ENCODE data around the gene KCNK1. TPM values are rescaled to one million over a fixed set of nuclear protein-coding genes. Genes with fewer than 3 reads are reported as not detected.
"Not testable (repeated sequence)": the region's sequence is repeated elsewhere in the genome, so short reads cannot be mapped to it uniquely, and the experiment has no call there.

The KCNK1 gene
- total RNA-seq, 2 experiments from 2014 or later, result 0.18 TPM; not detected in 1

GRCh38 chr1:233677690-233678354, 63.9 kb downstream of the KCNK1 start:
- ATAC-seq (no peak), DNase-seq (no peak)
- Mint-ChIP-seq H3K4me3 (no peak overlapping the region), H3K27me3 (ENCODE audit: low read depth) (no peaks in the 10 kb centered on the region), H3K27ac (no peak overlapping the region), H3K9me3 (ENCODE audit: insufficient read depth) (no peaks in the 10 kb centered on the region), H3K36me3 (ENCODE audit: low read depth) (no peaks in the 10 kb centered on the region), H3K4me1 (ENCODE audit: low read depth) (no peaks in the 10 kb centered on the region)
- ChIA-PET CTCF (no interaction called here), POLR2A (no interaction called here)

- POLR2A ChIA-PET, result no interaction called here
- CTCF ChIA-PET, result no interaction called here
- H3K4me1 Mint-ChIP-seq (ENCODE audit: low read depth), result no peaks in the 10 kb centered on the region
- DNase-seq (no peak), ATAC-seq (no peak)
- no peak overlapping the region for H3K4me3 Mint-ChIP-seq
- H3K36me3 Mint-ChIP-seq (ENCODE audit: low read depth), result no peaks in the 10 kb centered on the region
- H3K27ac Mint-ChIP-seq, result no peak overlapping the region
- H3K9me3 Mint-ChIP-seq (ENCODE audit: insufficient read depth), result no peaks in the 10 kb centered on the region
- H3K27me3 Mint-ChIP-seq (ENCODE audit: low read depth), result no peaks in the 10 kb centered on the region
Observed at GRCh38 chr1:233679030-233679429, 65.1 kb downstream of the KCNK1 start.

GRCh38 chr1:233679591-233680373, 65.9 kb downstream of the KCNK1 start:
- H3K27me3 Mint-ChIP-seq (ENCODE audit: low read depth), result no peaks in the 10 kb centered on the region

DNA sequence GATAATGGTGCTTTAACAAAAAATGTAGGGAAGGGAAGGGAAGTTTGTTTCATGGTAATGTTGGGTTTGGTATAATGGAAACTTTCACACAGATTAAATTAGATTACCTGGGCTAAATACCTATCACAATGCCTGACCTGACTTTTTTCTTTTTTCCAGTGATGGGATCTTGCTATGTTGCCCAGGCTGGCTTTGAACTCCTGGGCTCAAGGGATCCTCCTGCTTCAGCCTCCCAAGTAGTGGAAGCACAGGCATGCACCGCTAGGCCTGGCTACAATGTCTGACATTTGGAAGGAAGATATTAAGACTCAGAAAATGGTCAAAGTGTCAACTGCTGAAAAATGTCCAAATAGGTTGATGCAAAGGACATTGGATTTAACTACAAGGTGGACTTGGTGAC, 67.4 kb downstream of the KCNK1 start:
- H3K27ac Mint-ChIP-seq, result no peak overlapping the region
- ChIA-PET CTCF (no interaction called here), POLR2A (no interaction called here)
- ATAC-seq (no peak), DNase-seq (no peak)
- no peaks in the 10 kb centered on the region for H3K36me3 Mint-ChIP-seq (ENCODE audit: low read depth)
- H3K27me3 Mint-ChIP-seq (ENCODE audit: low read depth), result no peaks in the 10 kb centered on the region
- no peaks in the 10 kb centered on the region for H3K4me1 Mint-ChIP-seq (ENCODE audit: low read depth)
- no peaks in the 10 kb centered on the region for H3K9me3 Mint-ChIP-seq (ENCODE audit: insufficient read depth)
- no peak overlapping the region for H3K4me3 Mint-ChIP-seq

More at GRCh38 chr1:233679591-233680373, 65.9 kb downstream of the KCNK1 start:
- Mint-ChIP-seq H3K4me1 (ENCODE audit: low read depth) (no peaks in the 10 kb centered on the region), H3K36me3 (ENCODE audit: low read depth) (no peaks in the 10 kb centered on the region), H3K9me3 (ENCODE audit: insufficient read depth) (no peaks in the 10 kb centered on the region), H3K4me3 (no peak overlapping the region), H3K27ac (no peak overlapping the region)
- ChIA-PET CTCF (no interaction called here), POLR2A (no interaction called here)
- ATAC-seq (no peak), DNase-seq (no peak)

DNA sequence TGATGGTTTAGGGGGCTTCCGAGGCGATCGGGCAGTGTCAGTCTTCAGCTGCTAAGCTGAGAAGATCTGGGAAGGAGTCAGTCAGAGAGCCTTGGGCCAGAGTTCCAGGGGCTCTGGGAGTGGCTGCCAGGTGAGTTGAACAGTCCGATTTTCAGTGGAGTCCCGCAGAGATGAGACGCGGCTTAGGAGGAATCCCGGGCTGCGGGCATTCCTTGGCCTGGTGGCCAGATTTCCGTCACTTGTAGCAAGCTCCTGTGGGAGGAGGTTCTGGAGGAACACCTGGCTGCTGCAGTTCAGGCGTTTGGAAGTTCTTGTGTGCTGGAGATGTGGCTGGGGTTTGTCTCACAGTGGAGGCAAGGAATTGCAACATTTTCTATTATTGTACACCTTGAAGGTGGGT, 72.7 kb downstream of the KCNK1 start:
- DNase-seq; H3K4me1 Mint-ChIP-seq (ENCODE audit: low read depth); ATAC-seq; H3K9me3 Mint-ChIP-seq (ENCODE audit: insufficient read depth); H3K36me3 Mint-ChIP-seq (ENCODE audit: low read depth); H3K27me3 Mint-ChIP-seq (ENCODE audit: low read depth); H3K4me3 Mint-ChIP-seq; H3K27ac Mint-ChIP-seq; POLR2A ChIA-PET; CTCF ChIA-PET: not testable (repeated sequence)

DNA sequence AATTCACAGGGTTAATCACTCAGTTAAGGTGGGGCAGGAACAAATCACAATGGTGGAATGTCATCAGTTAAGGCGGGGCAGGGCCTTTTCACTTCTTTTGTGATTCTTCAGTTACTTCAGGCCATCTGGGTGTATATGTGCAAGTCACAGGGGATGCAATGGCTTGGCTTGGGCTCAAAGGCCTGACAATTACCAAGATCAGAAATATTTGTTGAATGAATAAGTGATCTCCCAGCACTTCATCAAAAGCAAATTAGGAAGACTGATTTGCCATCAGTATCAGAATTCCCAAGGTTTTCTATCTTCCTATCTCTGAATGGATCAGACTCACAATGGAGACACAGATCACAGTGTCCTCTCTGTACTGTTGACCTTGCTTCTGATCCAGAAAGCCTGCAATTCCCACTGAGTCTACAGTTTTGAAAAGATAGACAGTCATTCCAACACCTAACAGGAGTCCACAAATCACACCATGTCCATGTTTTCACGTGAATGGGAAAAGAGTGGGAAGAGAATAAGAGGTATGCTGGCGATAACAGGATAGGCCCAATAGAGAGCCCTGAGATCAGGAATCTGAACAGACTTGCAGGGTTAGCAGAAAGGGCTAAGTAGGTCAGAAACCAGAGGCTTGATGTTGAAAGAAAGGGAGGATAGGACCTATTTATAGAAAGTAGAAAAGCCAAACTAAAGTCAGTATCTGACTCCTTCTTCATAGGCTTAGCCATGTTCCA, 75.3 kb downstream of the KCNK1 start:
- ATAC-seq, result no peak
- POLR2A ChIA-PET, result no interaction called here
- DNase-seq, result no peak
- no peaks in the 10 kb centered on the region for H3K27me3 Mint-ChIP-seq (ENCODE audit: low read depth)
- CTCF ChIA-PET, result no interaction called here
- no peak overlapping the region for H3K27ac Mint-ChIP-seq
- H3K4me1 Mint-ChIP-seq (ENCODE audit: low read depth), result no peaks in the 10 kb centered on the region
- no peaks in the 10 kb centered on the region for H3K9me3 Mint-ChIP-seq (ENCODE audit: insufficient read depth)
- no peak overlapping the region for H3K4me3 Mint-ChIP-seq
- H3K36me3 Mint-ChIP-seq (ENCODE audit: low read depth), result no peaks in the 10 kb centered on the region

DNA sequence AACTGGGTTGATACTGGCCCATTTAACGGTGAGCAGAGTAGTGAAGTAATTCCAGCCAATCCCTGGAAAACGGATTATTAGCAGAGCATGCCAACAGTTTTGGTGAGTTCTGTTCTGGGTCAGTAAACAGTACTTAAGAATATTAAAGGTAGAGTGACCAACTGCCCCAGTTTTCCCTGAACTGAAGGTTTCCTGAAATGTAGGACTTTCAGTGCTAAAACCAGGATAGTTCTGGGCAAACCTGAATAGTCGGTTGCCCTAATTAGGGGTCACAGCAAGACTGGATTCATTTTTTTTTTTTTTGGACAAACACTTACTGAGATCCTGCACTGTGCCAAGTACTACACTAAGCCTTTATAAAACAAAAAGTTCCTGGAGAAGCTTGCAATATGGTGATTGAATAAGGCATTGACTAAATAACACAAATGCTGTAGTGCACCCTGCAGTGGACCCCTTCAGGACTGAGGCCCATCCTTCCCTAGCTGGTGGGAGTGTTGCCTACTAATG, 75.9 kb downstream of the KCNK1 start:
- ChIA-PET CTCF (no interaction called here), POLR2A (no interaction called here)
- Mint-ChIP-seq H3K27ac (no peak overlapping the region), H3K4me3 (no peak overlapping the region), H3K4me1 (ENCODE audit: low read depth) (no peaks in the 10 kb centered on the region), H3K9me3 (ENCODE audit: insufficient read depth) (no peaks in the 10 kb centered on the region), H3K36me3 (ENCODE audit: low read depth) (no peaks in the 10 kb centered on the region), H3K27me3 (ENCODE audit: low read depth) (no peaks in the 10 kb centered on the region)
- no peak for ATAC-seq
- no peak for DNase-seq

DNA sequence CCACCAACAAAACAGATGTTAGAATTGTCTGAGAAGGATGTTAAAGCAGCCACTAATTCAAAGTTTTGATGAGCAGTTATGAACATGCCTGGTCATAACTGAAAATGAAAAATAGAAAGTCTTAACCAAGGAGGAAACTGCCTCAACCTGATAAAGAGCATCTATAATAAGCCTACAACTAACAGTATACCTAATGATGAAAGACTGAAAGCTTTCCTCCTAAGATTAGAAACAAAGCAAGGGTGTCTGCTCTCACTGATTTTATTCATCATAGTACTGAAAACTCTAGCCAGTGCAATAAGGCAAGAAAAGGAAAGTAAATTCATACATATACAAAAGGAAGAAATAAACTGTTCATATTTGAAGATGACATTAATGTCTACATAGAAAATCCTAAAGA, 82.0 kb downstream of the KCNK1 start:
- ChIA-PET CTCF (no interaction called here), POLR2A (no interaction called here)
- ATAC-seq (no peak), DNase-seq (no peak)
- no peak overlapping the region for H3K4me3 Mint-ChIP-seq
- no peak overlapping the region for H3K27ac Mint-ChIP-seq
- peaks cover 3% of the 10 kb centered on the region for H3K27me3 Mint-ChIP-seq (ENCODE audit: low read depth)
- no peaks in the 10 kb centered on the region for H3K9me3 Mint-ChIP-seq (ENCODE audit: insufficient read depth)
- no peaks in the 10 kb centered on the region for H3K4me1 Mint-ChIP-seq (ENCODE audit: low read depth)
- no peaks in the 10 kb centered on the region for H3K36me3 Mint-ChIP-seq (ENCODE audit: low read depth)

GRCh38 chr1:233700338-233700737, 86.4 kb downstream of the KCNK1 start:
- ChIA-PET POLR2A (no interaction called here), CTCF (no interaction called here)
- Mint-ChIP-seq H3K27ac (no peak overlapping the region), H3K4me1 (ENCODE audit: low read depth) (no peaks in the 10 kb centered on the region), H3K27me3 (ENCODE audit: low read depth) (peaks cover 3% of the 10 kb centered on the region), H3K36me3 (ENCODE audit: low read depth) (no peaks in the 10 kb centered on the region), H3K9me3 (ENCODE audit: insufficient read depth) (no peaks in the 10 kb centered on the region), H3K4me3 (no peak overlapping the region)
- DNase-seq (no peak), ATAC-seq (no peak)

GRCh38 chr1:233704170-233704897, 90.4 kb downstream of the KCNK1 start:
- no peaks in the 10 kb centered on the region for H3K4me1 Mint-ChIP-seq (ENCODE audit: low read depth)
- H3K27ac Mint-ChIP-seq, result no peak overlapping the region
- H3K36me3 Mint-ChIP-seq (ENCODE audit: low read depth), result no peaks in the 10 kb centered on the region
- H3K4me3 Mint-ChIP-seq, result no peak overlapping the region
- ATAC-seq (no peak), DNase-seq (no peak)
- no peaks in the 10 kb centered on the region for H3K9me3 Mint-ChIP-seq (ENCODE audit: insufficient read depth)
- POLR2A ChIA-PET, result interaction anchor here (0.6 kb wide), 1 partner anchor 177 kb away, joined by 3 read pairs; no protein-coding TSS in a partner anchor
- CTCF ChIA-PET, result no interaction called here
- H3K27me3 Mint-ChIP-seq (ENCODE audit: low read depth), result peaks cover 3% of the 10 kb centered on the region

DNA sequence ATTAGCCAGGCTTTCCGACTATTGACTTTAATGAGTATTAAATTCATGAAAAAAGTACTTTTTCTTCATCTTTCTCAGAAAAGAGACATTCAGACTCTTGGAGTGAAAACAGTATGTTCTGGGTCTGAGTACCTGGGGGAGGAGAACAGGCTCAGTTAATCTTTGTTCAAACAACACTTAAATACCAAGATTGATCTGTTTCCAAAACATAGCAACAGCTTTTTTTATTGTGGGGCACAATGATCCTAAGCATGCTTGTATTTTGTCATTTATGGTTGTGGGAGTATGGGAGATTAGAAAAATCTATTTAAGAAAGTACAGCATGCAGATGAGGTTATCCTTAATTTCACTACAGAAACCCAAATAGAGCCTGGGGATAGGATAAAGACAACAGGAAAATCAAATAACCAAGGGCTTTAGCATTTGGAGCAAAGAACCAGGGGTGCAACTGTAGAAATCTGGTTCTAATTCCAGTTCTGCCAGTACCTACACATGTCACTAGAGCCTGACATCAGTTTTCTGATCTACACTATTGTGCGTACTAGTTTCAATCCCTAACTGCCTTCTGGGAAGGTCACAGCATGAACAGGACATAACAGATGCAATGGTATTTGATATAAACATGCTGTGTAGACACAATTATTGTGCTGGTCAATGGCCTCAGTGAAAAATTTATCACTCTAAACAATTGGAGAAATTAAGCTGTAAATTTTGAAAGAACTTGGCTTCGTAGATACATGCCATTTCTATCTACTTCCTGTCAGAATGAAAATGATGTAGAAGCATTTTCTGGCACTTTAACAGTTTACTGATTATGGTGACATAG, 91.2 kb downstream of the KCNK1 start:
- Mint-ChIP-seq H3K9me3 (ENCODE audit: insufficient read depth) (no peaks in the 10 kb centered on the region), H3K4me1 (ENCODE audit: low read depth) (no peaks in the 10 kb centered on the region), H3K4me3 (no peak overlapping the region), H3K27me3 (ENCODE audit: low read depth) (peaks cover 3% of the 10 kb centered on the region), H3K36me3 (ENCODE audit: low read depth) (no peaks in the 10 kb centered on the region), H3K27ac (no peak overlapping the region)
- ChIA-PET POLR2A (interaction anchor here (0.6 kb wide), 1 partner anchor 176 kb away, joined by 3 read pairs; no protein-coding TSS in a partner anchor), CTCF (interaction anchor here (1.3 kb wide), 1 partner anchor 12 kb away, joined by 3 read pairs; no protein-coding TSS in a partner anchor)
- DNase-seq (no peak), ATAC-seq (no peak)
